ENCODE measurements around the gene SAP25.

- TF ChIP-seq CTCF (IDR thresholded peaks at IDR 0.05) (no peak), POLR2A (IDR thresholded peaks at IDR 0.05) (no peak)
Measured at GRCh38 chr7:100599911-100600729, 26.4 kb upstream of the SAP25 start.
